Endothelial cell (in vitro differentiated cells): Measurements from ENCODE around the gene CPNE6. TPM values are rescaled to one million over a fixed set of nuclear protein-coding genes. Genes with fewer than 3 reads are reported as not detected.

Experiments
- DNase-seq: peaks from one replicate; pipeline ENCODE4 v3.0.0; 2021; ENCODE audit warnings: low spot score
- H3K27ac Mint-ChIP-seq: one replicate; pipeline ENCODE4 v1.8.0; 2021; ENCODE audit warnings: mixed read lengths, inconsistent platforms; ENCODE audit not compliant: unreplicated experiment
- H3K27me3 Mint-ChIP-seq: one replicate; pipeline ENCODE4 v1.8.0; 2021; ENCODE audit warnings: mild to moderate bottlenecking, moderate library complexity, mixed read lengths, inconsistent platforms; ENCODE audit not compliant: unreplicated experiment
- H3K36me3 Mint-ChIP-seq: one replicate; pipeline ENCODE4 v1.8.0; 2021; ENCODE audit warnings: mild to moderate bottlenecking, low read depth, mixed read lengths, inconsistent platforms; ENCODE audit not compliant: unreplicated experiment
- H3K4me1 Mint-ChIP-seq: one replicate; pipeline ENCODE4 v1.8.0; 2021; ENCODE audit warnings: mild to moderate bottlenecking, mixed read lengths, inconsistent platforms; ENCODE audit not compliant: unreplicated experiment
- H3K4me3 Mint-ChIP-seq: one replicate; pipeline ENCODE4 v1.8.0; 2021; ENCODE audit warnings: mild to moderate bottlenecking, mixed read lengths, inconsistent platforms; ENCODE audit not compliant: unreplicated experiment
- H3K9me3 Mint-ChIP-seq: one replicate; pipeline ENCODE4 v1.8.0; 2021; ENCODE audit warnings: mixed read lengths, inconsistent platforms; ENCODE audit not compliant: unreplicated experiment
- CTCF ChIP-seq: fragments of 200-600 bp; sonication (generic); IDR thresholded peaks from one replicate; pipeline ENCODE4 v1.5.0; 2021; ENCODE audit warnings: antibody characterized with exemption; ENCODE audit not compliant: unreplicated experiment
- total RNA-seq: library from RNA; stranded (reverse); fragmentation: NEBNext Ultra II Directional; extraction: Animal tissue kit (Norgen Biotek cat#: 25700); gene quantifications from one replicate; pipeline ENCODE4 v1.2.1, GENCODE V29; 2021; ENCODE audit not compliant: unreplicated experiment

Gene CPNE6
- total RNA-seq, 1 donor from 2014 or later: not detected

DNA sequence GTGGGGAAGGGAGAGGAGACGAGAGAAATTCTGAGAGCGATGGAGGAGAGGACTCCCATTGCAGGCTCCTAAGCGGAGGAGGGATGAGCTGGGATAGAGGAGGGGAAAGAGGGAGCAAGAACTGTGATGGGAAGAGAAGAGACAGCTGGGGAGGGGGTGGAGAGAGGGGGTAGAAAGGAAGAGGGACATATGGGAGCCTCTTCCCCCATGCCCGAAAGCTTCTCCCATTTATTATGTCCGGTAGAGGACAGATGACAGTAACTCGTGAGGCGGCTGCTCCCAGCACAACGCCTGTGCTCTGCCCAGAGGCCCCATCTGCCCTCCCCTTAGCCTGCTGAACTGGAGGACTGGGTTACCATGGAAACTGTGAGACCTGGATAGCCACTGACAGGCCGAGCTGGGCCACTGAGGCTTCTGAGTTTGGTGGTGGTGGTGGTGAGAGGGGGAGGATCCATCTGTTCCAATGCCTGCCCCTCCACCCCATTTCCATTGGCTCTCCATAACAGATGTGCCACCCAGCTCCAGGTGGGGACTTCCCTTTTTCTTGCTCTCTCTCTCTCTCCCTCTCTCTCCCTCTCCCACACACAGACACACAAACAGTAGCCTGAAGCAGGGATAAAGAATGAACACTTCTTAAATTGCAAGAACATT lies 8.3 kb downstream of the CPNE6 start:
- no peaks in the 10 kb centered on the region for H3K9me3 Mint-ChIP-seq
- TF ChIP-seq CTCF: no peak
- H3K36me3 Mint-ChIP-seq: no peaks in the 10 kb centered on the region
- H3K27ac Mint-ChIP-seq: no peak overlapping the region
- H3K27me3 Mint-ChIP-seq: peaks cover 12% of the 10 kb centered on the region
- no peak overlapping the region for H3K4me3 Mint-ChIP-seq
- peaks cover 5% of the 10 kb centered on the region for H3K4me1 Mint-ChIP-seq
- DNase-seq: no peak

DNA sequence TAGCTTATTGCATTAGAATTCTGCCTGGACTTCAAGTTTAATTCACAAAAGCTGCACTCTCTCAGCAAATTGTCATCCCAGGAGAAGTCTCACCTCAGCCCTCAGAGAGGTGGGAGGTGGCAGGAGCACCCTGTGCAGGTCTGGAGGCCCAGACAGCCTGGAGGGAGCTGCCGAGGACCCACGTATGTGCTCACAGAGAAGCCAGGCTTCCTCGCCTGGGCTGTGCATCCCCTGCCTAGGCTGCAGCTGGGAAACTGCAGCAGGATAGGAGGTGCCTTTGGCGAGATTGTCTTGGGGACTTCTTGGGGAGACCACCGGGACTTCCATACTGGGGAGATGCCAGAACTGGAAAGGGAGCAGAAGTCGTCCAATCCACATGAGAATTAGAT lies 8.8 kb downstream of the CPNE6 start:
- DNase-seq: no peak
- no peaks in the 10 kb centered on the region for H3K36me3 Mint-ChIP-seq
- no peak overlapping the region for H3K27ac Mint-ChIP-seq
- no peak overlapping the region for H3K4me3 Mint-ChIP-seq
- H3K4me1 Mint-ChIP-seq: peaks cover 5% of the 10 kb centered on the region
- peaks cover 15% of the 10 kb centered on the region for H3K27me3 Mint-ChIP-seq
- no peak for TF ChIP-seq CTCF
- no peaks in the 10 kb centered on the region for H3K9me3 Mint-ChIP-seq

DNA sequence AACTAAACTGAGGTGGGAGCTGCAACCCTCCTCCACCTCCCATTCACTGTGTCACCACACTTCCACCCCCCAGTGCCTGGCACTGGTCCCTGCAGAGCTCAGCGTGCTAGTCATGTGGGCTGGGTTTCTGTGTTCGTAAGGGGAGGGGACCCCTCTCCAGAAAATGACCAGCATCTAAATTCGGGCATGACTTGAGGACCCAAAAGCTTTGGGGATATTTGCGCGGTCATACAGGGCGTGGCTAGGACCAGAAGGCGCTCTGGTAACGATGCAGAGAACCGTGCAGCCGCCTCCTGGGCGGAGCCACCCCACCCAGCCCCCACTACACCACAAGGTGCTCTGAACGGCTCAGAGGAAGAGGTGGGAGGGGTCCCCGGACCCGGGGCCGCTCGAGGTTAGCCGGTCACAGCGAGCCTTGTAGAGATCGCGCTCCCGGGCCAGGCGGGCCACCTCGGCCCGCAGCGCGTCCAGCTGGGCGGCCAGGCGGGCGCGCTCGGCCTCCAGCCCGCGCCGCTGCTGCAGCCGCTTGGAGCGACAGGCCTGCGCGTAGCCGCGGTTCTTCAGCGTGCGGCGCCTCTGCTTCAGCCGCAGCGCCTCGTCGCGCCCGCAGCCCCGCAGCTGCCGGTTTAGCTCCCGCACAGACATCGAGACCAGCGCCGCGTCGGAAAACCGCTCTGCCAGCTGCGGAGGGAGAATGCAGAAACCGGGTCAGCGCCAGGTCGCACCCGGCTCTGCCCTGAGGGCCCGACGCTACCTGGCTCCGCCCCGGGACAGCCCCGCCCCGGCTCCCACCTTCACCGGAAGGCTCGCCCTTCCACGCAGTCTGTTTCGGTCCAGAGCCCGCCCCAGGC lies 9.8 kb downstream of the CPNE6 start:
- Mint-ChIP-seq H3K4me3 (no peak overlapping the region), H3K9me3 (no peaks in the 10 kb centered on the region), H3K27ac (no peak overlapping the region), H3K27me3 (peaks cover 15% of the 10 kb centered on the region), H3K4me1 (peaks cover 5% of the 10 kb centered on the region), H3K36me3 (no peaks in the 10 kb centered on the region)
- peak; percentile 33 for DNase-seq
- no peak for TF ChIP-seq CTCF

DNA sequence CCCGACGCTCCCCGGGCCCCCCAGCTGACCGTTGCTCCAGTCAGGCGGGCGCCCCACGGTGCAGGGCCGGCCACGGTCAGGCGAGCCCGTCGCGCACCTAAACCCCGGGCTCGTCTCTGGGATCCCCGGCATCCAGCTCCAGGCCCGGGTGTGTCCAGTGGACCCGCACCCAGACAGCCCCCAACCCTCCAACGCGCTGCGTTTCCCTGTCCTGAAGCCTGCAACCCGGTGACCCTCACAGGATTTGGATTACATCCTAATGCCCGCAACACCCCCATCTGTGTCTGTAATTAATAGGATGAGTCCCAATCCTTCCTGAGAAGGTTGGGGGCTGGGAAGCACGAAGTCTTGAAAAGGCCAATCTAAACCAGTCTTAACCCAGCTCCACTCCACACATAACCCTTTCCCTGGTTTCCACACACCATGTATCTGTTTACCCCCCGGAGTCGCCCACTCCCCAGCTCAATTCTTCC lies 10.4 kb downstream of the CPNE6 start:
- Mint-ChIP-seq H3K36me3 (no peaks in the 10 kb centered on the region), H3K9me3 (no peaks in the 10 kb centered on the region), H3K27ac (peak overlapping the region; percentile 61), H3K27me3 (peaks cover 15% of the 10 kb centered on the region), H3K4me1 (peaks cover 5% of the 10 kb centered on the region), H3K4me3 (peak overlapping the region; percentile 78)
- no peak for TF ChIP-seq CTCF
- DNase-seq: no peak
